ENCODE measurements around the gene JAKMIP1. TPM values are rescaled to one million over a fixed set of nuclear protein-coding genes. Genes with fewer than 3 reads are reported as not detected.

JAKMIP1 gene
- total RNA-seq, 1 donor from 2014 or later: 5.5 TPM

- Histone ChIP-seq H3F3A (ENCODE audit: low read depth) (peaks cover 4% of the 10 kb centered on the region), H3K79me2 (ENCODE audit: low read depth) (no peaks in the 10 kb centered on the region), H3K9ac (no peak overlapping the region), H2AFZ (replicated peaks) (peak overlapping the region; percentile 87), H3K36me3 (no peaks in the 10 kb centered on the region), H3K27me3 (peaks cover 60% of the 10 kb centered on the region), H3K4me3 (peak overlapping the region; percentile 57), H3K27ac (no peak overlapping the region), H3K4me2 (peak overlapping the region; percentile 88), H3K4me1 (peaks cover 5% of the 10 kb centered on the region), H3K9me3 (ENCODE audit: low read depth) (no peaks in the 10 kb centered on the region), H4K20me1 (ENCODE audit: low read depth) (peaks cover 8% of the 10 kb centered on the region)
- Mint-ChIP-seq H3K4me3 (peak overlapping the region; percentile 85), H3K4me1 (peaks cover 4% of the 10 kb centered on the region), H3K27ac (no peak overlapping the region), H3K9me3 (peaks cover 2% of the 10 kb centered on the region), H3K27me3 (ENCODE audit: insufficient read depth, low read depth) (peaks cover 34% of the 10 kb centered on the region), H3K36me3 (no peaks in the 10 kb centered on the region)
- TF ChIP-seq, protein P1, sequence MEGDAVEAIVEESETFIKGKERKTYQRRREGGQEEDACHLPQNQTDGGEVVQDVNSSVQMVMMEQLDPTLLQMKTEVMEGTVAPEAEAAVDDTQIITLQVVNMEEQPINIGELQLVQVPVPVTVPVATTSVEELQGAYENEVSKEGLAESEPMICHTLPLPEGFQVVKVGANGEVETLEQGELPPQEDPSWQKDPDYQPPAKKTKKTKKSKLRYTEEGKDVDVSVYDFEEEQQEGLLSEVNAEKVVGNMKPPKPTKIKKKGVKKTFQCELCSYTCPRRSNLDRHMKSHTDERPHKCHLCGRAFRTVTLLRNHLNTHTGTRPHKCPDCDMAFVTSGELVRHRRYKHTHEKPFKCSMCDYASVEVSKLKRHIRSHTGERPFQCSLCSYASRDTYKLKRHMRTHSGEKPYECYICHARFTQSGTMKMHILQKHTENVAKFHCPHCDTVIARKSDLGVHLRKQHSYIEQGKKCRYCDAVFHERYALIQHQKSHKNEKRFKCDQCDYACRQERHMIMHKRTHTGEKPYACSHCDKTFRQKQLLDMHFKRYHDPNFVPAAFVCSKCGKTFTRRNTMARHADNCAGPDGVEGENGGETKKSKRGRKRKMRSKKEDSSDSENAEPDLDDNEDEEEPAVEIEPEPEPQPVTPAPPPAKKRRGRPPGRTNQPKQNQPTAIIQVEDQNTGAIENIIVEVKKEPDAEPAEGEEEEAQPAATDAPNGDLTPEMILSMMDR (IDR thresholded peaks at IDR 0.05): no peak
- TF ChIP-seq EZH2 (IDR thresholded peaks at IDR 0.05) (no peak), EZH2phosphoT487 (IDR thresholded peaks at IDR 0.05) (no peak)
- DNase-seq (ENCODE audit: low spot score): peak; percentile 92
Observed at GRCh38 chr4:6221851-6222760, 21.8 kb upstream of the JAKMIP1 start.

DNA sequence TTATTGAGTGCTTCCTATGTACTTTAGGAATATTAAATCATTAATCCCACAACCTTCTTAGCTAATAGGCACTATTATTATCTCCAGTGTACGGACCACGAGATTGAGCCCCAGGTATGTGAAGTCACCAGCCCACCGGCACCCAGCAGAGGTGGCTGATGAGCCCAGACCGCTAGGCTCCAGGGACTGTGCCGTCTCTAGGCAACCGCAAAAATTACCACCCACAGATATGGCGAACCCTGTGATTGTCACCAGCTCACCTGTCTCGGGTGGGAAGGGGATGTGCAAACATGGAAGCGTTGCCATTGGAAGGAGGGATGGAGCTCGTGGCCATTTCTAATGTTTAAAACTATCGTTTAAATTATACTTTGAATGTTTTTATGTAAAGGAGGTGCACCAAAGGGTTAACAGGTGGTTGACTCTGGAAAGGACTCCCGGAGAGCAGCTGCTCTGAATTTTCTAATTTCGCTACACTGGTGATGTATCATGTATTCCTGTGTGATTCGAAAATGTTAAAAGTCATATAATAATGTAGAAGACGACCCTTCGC, 21.0 kb upstream of the JAKMIP1 start:
- H3K4me3 ChIP-seq: peak overlapping the region; percentile 57

GRCh38 chr4:6217716-6218381, 17.5 kb upstream of the JAKMIP1 start:
- H2AFZ ChIP-seq (replicated peaks): no peak overlapping the region
- no peaks in the 10 kb centered on the region for H3K9me3 ChIP-seq (ENCODE audit: low read depth)
- Mint-ChIP-seq H3K4me3 (no peak overlapping the region), H3K4me1 (peaks cover 2% of the 10 kb centered on the region), H3K27me3 (ENCODE audit: insufficient read depth, low read depth) (peaks cover 19% of the 10 kb centered on the region), H3K36me3 (no peaks in the 10 kb centered on the region), H3K27ac (no peak overlapping the region), H3K9me3 (no peaks in the 10 kb centered on the region)
- H3K4me3 ChIP-seq: no peak overlapping the region
- H3F3A ChIP-seq (ENCODE audit: low read depth): no peaks in the 10 kb centered on the region
- no peak overlapping the region for H3K9ac ChIP-seq
- H3K4me2 ChIP-seq: no peak overlapping the region
- TF ChIP-seq EZH2phosphoT487 (IDR thresholded peaks at IDR 0.05) (no peak), EZH2 (IDR thresholded peaks at IDR 0.05) (no peak)
- TF ChIP-seq, protein P1 (IDR thresholded peaks at IDR 0.05): no peak
- no peaks in the 10 kb centered on the region for H3K79me2 ChIP-seq (ENCODE audit: low read depth)
- H3K36me3 ChIP-seq: no peaks in the 10 kb centered on the region
- H3K27me3 ChIP-seq: peaks cover 75% of the 10 kb centered on the region
- no peaks in the 10 kb centered on the region for H4K20me1 ChIP-seq (ENCODE audit: low read depth)
- H3K27ac ChIP-seq: no peak overlapping the region
- no peak for DNase-seq (ENCODE audit: low spot score)
- H3K4me1 ChIP-seq: peaks cover 5% of the 10 kb centered on the region

More for the DNA sequence above, 21.0 kb upstream of the JAKMIP1 start:
- Histone ChIP-seq H3K27me3 (peaks cover 68% of the 10 kb centered on the region), H3K4me2 (peak overlapping the region; percentile 88), H2AFZ (replicated peaks) (peak overlapping the region; percentile 74), H3K36me3 (no peaks in the 10 kb centered on the region), H3K27ac (no peak overlapping the region), H3K9me3 (ENCODE audit: low read depth) (no peaks in the 10 kb centered on the region), H3K79me2 (ENCODE audit: low read depth) (no peaks in the 10 kb centered on the region), H4K20me1 (ENCODE audit: low read depth) (peaks cover 8% of the 10 kb centered on the region), H3K4me1 (peaks cover 5% of the 10 kb centered on the region), H3F3A (ENCODE audit: low read depth) (peaks cover 4% of the 10 kb centered on the region), H3K9ac (no peak overlapping the region)
- Mint-ChIP-seq H3K27me3 (ENCODE audit: insufficient read depth, low read depth) (peaks cover 32% of the 10 kb centered on the region), H3K9me3 (peaks cover 2% of the 10 kb centered on the region), H3K4me1 (peaks cover 4% of the 10 kb centered on the region), H3K36me3 (no peaks in the 10 kb centered on the region), H3K27ac (no peak overlapping the region), H3K4me3 (peak overlapping the region; percentile 85)
- no peak for TF ChIP-seq EZH2phosphoT487 (IDR thresholded peaks at IDR 0.05)
- TF ChIP-seq EZH2 (IDR thresholded peaks at IDR 0.05): no peak
- TF ChIP-seq, protein P1 (IDR thresholded peaks at IDR 0.05): no peak
- DNase-seq (ENCODE audit: low spot score): peak; percentile 36

All from neural progenitor cell (in vitro differentiated cells).